Activated CD4-positive, alpha-beta T cell treated with anti-CD3 and anti-CD28 coated beads, Interleukin-2, amount 50 U/mL, for 1 hour (primary cell): ENCODE results near the gene ESPN.
"Not testable (repeated sequence)": the region's sequence is repeated elsewhere in the genome, so short reads cannot be mapped to it uniquely, and the experiment has no call there.

ENCODE experiments used
- DNase-seq: peaks from one replicate; pipeline ENCODE4 v3.0.0-alpha.2; 2020

Gene ESPN, protein sequence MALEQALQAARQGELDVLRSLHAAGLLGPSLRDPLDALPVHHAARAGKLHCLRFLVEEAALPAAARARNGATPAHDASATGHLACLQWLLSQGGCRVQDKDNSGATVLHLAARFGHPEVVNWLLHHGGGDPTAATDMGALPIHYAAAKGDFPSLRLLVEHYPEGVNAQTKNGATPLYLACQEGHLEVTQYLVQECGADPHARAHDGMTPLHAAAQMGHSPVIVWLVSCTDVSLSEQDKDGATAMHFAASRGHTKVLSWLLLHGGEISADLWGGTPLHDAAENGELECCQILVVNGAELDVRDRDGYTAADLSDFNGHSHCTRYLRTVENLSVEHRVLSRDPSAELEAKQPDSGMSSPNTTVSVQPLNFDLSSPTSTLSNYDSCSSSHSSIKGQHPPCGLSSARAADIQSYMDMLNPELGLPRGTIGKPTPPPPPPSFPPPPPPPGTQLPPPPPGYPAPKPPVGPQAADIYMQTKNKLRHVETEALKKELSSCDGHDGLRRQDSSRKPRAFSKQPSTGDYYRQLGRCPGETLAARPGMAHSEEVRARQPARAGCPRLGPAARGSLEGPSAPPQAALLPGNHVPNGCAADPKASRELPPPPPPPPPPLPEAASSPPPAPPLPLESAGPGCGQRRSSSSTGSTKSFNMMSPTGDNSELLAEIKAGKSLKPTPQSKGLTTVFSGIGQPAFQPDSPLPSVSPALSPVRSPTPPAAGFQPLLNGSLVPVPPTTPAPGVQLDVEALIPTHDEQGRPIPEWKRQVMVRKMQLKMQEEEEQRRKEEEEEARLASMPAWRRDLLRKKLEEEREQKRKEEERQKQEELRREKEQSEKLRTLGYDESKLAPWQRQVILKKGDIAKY

GRCh38 chr1:6424619-6425593 lies at the start of gene ESPN:
Gene ESPN, plus strand, starts transcription at chr1:6424776. Its CDS starts 180 bp downstream, at chr1:6424956.
- no peak for DNase-seq

DNA sequence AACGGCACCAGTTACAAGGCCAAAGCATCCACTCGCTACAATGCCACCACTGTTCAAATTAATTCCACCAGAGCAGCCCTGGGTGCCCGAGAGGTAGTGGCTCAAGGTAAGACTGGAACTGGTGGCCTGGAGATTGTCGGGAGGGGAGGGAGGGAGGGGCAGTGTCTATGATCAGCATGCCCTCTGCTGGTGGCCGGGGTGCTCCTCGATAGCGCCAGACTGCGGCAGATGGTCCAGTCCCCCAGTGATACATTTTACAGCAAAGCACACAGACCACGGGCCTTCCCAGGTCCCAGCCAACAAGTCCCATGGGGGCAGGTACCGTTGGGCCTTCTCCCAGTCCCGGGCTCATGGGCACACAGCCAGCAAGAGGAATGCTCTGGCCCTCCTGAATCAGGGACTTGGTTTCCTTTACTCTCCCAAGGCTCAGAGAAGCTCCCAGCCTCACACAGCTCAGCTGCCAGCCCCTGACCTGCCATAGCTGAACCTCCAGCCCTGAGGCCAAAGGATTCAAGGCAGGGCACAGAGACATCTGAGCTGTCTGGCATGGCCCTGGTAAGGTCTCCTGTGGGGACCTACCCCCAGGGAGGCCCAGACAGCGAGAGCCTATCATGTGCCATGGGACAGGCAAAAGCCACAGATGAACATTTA lies 46.4 kb upstream of the ESPN start:
- no peak for DNase-seq

DNA sequence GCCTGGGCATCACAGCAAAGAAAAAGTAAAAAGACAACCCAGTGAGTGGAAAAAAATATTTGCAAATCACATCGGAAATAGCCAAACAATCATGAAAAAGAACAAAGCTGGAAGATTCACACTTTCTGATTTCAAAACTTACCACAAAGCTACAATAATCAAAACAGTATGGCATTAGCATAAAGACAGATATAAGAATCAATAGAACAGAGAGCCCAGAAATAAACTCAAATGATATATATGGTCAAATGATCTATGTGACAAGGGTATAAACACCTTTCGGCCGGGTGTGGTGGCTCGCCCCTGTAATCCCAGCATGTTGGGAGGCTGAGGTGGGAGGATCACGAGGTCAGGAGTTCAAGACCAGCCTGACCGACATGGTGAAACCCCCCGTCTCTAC lies 44.5 kb upstream of the ESPN start:
- DNase-seq = no peak

DNA sequence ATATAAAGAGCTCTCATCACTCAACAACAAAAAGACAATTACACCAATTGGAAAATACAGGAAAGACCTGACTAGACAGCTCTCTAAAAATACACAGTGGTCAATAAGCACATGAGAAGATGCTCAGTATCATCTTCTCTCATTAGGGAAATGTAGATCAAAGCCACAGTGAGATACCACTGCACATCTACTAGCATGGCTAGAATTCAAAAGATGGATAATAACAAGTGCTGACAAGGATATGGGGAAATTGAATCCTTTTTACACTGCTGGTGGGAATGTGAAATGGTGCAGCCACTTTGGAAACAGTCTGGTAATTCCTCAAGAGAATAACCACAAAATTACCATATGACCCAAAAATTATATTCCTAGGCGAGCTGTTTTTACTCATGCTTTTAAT lies 40.4 kb upstream of the ESPN start:
- DNase-seq = no peak

DNA sequence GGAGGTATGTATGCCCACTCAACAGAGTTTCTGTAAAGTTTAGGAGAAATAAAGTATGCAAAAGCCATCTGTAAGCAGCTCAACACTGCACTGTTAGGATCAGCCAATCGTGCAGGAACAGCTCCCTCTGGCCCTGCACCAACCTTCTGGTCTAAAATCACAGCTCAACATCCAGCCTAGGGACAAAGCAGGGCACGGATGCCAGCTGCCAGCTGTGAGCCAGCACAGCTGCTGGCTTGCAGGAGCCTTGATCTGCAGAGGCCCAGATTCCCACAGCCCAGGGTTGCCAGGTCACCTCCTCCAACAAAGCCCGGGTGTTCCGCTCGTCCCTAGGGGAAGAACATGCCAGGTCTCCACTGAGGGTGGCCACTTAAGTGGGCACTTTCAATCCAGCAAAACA lies 39.6 kb upstream of the ESPN start:
- DNase-seq = no peak

- DNase-seq = no peak
These were observed 38.9 kb upstream of the ESPN start for GRCh38 chr1:6385488-6386191.

- DNase-seq = no peak
These were observed 38.1 kb upstream of the ESPN start for GRCh38 chr1:6386371-6386949.

- no peak for DNase-seq
These were observed 34.6 kb upstream of the ESPN start for GRCh38 chr1:6389971-6390370.

DNA sequence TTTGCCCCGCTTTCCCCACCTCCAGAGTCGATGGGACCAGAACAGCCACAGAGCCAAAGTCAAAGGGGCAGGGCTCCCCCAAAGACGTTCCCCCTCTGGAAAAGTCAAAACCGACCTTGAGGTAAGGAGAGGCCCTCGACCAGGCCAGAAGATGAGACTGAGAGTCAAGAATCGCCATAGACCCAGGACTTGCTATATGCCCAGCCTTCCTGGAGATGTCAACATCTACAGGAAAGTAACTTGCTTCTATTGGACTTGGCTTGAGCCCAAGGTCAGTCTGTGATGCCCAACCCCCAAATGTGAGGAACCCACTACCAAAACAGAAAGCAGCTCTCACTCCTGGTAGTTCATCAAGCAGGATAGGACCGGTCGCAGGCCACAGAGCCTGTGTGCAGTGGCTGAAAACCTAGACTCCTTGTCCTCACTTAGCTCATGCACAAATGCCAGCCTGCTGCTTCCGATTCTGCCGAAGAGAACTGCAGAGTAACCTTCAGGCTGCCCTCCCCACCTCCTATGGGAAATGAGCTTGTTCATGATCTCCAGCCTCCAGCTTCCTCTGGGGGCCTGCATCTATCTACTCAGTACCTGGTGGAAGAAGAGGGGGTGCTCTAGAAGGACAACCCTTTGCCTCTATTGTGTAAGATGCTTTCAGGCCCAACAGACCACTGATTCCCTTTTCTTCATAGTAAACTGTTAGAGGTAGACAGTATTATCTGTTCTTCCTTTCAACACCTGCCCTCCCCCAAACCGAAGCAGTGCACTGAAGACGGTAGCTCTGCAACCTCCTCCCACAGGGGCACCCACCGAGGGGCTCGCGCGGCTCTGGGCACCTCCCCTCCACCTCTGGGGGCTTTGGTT lies 32.4 kb upstream of the ESPN start:
- DNase-seq = no peak

DNA sequence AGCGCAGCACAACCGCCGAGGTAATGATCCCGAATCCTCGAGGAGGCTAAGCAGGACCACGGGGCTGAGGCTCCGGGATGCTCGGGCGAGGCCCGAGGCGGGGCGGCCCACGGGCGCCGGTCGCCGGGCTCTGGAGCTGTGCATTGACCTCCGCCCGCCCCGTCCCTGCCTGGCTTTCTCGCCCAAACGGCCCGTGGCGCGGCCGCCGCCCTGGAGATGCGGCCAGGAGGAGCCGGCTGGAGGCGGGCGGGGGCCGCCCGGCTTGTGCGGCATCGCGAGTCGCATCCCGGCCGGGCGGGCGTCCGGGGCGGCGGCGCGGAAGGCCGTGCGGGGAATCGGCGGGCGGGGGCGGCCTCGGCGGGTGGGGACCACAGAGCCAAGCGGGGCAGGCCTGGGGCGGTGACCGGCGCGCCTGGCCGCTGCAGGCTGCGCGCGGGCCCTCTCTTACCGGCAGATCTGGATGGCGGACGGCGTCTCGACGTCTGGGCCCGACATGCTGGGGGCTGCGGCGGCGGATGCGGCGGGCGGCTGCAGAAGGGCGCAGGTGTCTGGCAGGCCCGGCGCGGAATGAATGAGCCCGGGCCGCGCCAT lies 31.7 kb upstream of the ESPN start:
- no peak for DNase-seq

- peak; percentile 90 for DNase-seq
These were observed 31.0 kb upstream of the ESPN start, which contains the start of gene ACOT7 for GRCh38 chr1:6393400-6394187. Gene ACOT7, minus strand, starts transcription at chr1:6393767. Its CDS starts 368 bp downstream, at chr1:6393399.

GRCh38 chr1:6395130-6395529 lies 29.4 kb upstream of the ESPN start:
- not testable (repeated sequence) for DNase-seq

- DNase-seq = not testable (repeated sequence)
These were observed 28.8 kb upstream of the ESPN start for GRCh38 chr1:6395781-6396244.

DNA sequence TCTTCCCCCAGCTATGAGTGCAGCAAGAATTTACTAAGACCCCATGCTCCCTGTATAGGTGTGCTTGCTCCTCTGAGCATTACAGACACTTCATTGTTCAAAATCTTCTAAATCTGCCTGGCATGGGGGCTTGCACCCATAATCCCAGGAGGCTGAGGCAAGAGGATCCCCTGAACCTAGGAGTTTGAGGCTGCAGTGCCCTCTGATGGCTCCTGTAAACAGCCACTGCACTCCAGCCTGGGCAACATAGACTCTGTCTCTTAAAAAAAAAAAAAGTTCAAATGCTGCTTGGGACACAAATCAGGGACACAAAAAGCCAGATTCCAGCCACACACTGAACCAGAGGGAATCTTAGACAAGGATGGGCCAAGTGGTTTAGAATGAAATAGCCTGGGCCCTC lies 27.6 kb upstream of the ESPN start:
- DNase-seq = no peak

- DNase-seq = no peak
These were observed 26.6 kb upstream of the ESPN start for GRCh38 chr1:6397844-6398441.

DNA sequence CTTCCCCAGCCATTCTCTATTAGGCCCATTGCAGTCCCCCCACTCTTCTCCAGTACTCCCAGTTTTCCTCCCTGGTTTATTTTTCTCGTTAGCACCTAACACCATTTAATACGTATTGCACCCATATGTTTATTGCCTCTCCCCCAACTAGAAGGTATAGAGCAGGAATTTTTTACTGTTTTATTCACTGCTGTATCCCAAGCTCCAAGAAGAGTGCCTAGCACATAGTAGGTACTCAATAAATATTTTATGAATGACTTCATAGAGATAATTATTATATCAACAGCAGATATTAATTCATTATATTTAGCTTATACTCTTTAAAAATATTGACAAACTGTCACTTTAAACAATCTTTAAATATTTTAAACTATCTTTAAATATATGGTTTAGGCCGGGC lies 25.3 kb upstream of the ESPN start:
- no peak for DNase-seq

GRCh38 chr1:6401673-6402072 lies 22.9 kb upstream of the ESPN start:
- no peak for DNase-seq

- no peak for DNase-seq
These were observed 16.6 kb upstream of the ESPN start for GRCh38 chr1:6408023-6408422.
